Lower lobe of right lung (tissue), 2 donors: ENCODE results near the gene LGR5. TPM values are rescaled to one million over a fixed set of nuclear protein-coding genes. Genes with fewer than 3 reads are reported as not detected.
"Not testable (repeated sequence)": the region's sequence is repeated elsewhere in the genome, so short reads cannot be mapped to it uniquely, and the experiment has no call there.

Experiments used
- ATAC-seq, 2 donors: fragments of 200-7000 bp; cut with Tn5 transposase; one replicate each; pipeline ENCODE4 v1.9.1; 2020 to 2022; ENCODE audit warnings: mild to moderate bottlenecking in 2 of 2, moderate library complexity in 2 of 2
- DNase-seq: peaks from one replicate; pipeline ENCODE4 v3.0.0-alpha.2; 2020
- H3K27ac ChIP-seq: fragments of 200-600 bp; one replicate; pipeline ENCODE4 v1.8.0; 2022
- H3K27me3 ChIP-seq: fragments of 200-600 bp; one replicate; pipeline ENCODE4 v1.8.0; 2022; ENCODE audit warnings: low read depth
- H3K36me3 ChIP-seq: fragments of 200-600 bp; one replicate; pipeline ENCODE4 v1.8.0; 2022; ENCODE audit warnings: mild to moderate bottlenecking
- H3K4me1 ChIP-seq: fragments of 200-600 bp; one replicate; pipeline ENCODE4 v1.8.0; 2022
- H3K4me3 ChIP-seq: fragments of 200-600 bp; one replicate; pipeline ENCODE4 v1.8.0; 2022; ENCODE audit warnings: mild to moderate bottlenecking
- H3K9me3 ChIP-seq: fragments of 200-600 bp; one replicate; pipeline ENCODE4 v1.8.0; 2022
- CTCF ChIP-seq: fragments of 200-600 bp; IDR thresholded peaks from one replicate; pipeline ENCODE4 v1.8.0; 2022; ENCODE audit warnings: antibody characterized with exemption, mild to moderate bottlenecking
- intact Hi-C: fragments of 100-400 bp; cut with DNase I; formaldehyde crosslinking; loops from one replicate; pipeline ENCODE4 v1.11.0; 2022
- total RNA-seq: library from RNA; stranded (reverse); fragmentation: NEBNext Ultra II Directional; extraction: Animal tissue kit (Norgen Biotek cat#: 25700); gene quantifications from one replicate; pipeline ENCODE4 v1.2.1, GENCODE V29; 2021
- donor health status: DM: no; HTN: yes; CAD: no; lungs with severe emphysema.

The LGR5 gene
- total RNA-seq, 1 donor from 2014 or later: 1.2 TPM

- ATAC-seq (no peak), DNase-seq (no peak)
- Histone ChIP-seq H3K27ac (no peak overlapping the region), H3K36me3 (no peaks in the 10 kb centered on the region), H3K9me3 (no peaks in the 10 kb centered on the region), H3K4me3 (no peak overlapping the region), H3K4me1 (no peaks in the 10 kb centered on the region), H3K27me3 (no peaks in the 10 kb centered on the region)
- intact Hi-C loops: no loop called here
- no peak for TF ChIP-seq CTCF
Measured at GRCh38 chr12:71552728-71553501, 113.3 kb downstream of the LGR5 start.

- no peak for DNase-seq
- intact Hi-C loops: no loop called here
- no peak for TF ChIP-seq CTCF
- no peak overlapping the region for H3K4me3 ChIP-seq
- no peaks in the 10 kb centered on the region for H3K27me3 ChIP-seq
- no peak overlapping the region for H3K27ac ChIP-seq
- no peaks in the 10 kb centered on the region for H3K36me3 ChIP-seq
- no peak for ATAC-seq
- H3K4me1 ChIP-seq: no peaks in the 10 kb centered on the region
- no peaks in the 10 kb centered on the region for H3K9me3 ChIP-seq
Measured at GRCh38 chr12:71555191-71555590, 115.6 kb downstream of the LGR5 start.

DNA sequence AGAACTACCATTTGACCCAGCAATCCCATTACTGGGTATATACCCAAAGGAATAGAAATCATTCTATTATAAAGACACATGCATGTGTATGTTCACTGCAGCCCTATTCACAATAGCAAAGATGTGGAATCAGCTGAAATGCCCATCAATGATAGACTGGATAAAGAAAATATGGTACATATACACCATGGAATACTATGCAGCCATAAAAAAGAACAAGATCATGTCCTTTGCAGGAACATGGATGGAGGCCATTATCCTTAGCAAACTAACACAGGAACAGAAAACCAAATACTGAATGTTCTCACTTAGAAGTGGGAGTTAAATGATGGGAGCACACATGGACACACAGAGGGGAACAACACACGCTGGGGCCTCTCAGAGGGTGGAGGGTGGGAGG, 116.2 kb downstream of the LGR5 start:
- DNase-seq, H3K4me1 ChIP-seq, H3K27me3 ChIP-seq, intact Hi-C loops, H3K9me3 ChIP-seq, H3K4me3 ChIP-seq, H3K27ac ChIP-seq, H3K36me3 ChIP-seq, ATAC-seq: not testable (repeated sequence)

DNA sequence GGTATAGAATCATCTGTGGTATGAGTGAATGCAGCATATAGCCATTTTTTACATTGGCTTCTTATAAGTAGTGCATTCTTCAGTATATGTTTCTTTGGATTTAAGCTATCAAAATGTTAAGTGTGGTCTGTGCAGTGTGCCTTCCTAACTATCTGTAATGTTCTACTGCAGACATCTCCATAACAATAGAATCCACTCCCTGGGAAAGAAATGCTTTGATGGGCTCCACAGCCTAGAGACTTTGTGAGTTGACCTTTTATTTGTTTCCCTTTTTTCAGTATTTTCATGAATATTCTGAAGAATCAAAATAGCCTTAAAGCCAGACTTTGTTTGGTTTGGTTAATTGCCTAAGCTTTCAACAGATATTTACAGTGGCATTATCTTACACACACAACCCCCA, 116.8 kb downstream of the LGR5 start:
- Histone ChIP-seq H3K9me3 (no peaks in the 10 kb centered on the region), H3K36me3 (no peaks in the 10 kb centered on the region), H3K4me1 (no peaks in the 10 kb centered on the region), H3K27ac (no peak overlapping the region), H3K4me3 (no peak overlapping the region), H3K27me3 (no peaks in the 10 kb centered on the region)
- no peak for TF ChIP-seq CTCF
- no peak for ATAC-seq
- intact Hi-C loops: no loop called here
- no peak for DNase-seq

DNA sequence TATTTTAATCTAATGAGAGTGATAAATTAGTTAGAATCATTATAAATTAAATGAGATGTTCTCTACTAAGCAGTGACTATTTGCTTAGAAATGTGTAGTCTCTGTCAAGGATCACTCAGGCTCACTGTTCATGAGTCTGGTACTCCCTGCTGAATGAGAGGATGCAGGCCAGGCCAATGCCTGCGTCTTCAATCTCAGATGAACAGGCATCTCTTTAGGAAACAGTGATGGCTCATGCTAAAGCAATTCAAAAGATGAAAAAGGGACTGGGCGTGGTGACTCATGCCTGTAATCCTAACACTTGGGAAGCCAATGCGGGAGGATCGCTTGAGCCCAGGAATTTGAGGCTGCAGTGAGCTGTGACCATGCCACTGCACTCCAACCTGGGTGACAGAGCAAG, 117.3 kb downstream of the LGR5 start:
- Histone ChIP-seq H3K4me1 (no peaks in the 10 kb centered on the region), H3K27me3 (no peaks in the 10 kb centered on the region), H3K4me3 (no peak overlapping the region), H3K27ac (no peak overlapping the region), H3K36me3 (no peaks in the 10 kb centered on the region), H3K9me3 (no peaks in the 10 kb centered on the region)
- no peak for TF ChIP-seq CTCF
- no peak for ATAC-seq
- no peak for DNase-seq
- intact Hi-C loops: no loop called here

DNA sequence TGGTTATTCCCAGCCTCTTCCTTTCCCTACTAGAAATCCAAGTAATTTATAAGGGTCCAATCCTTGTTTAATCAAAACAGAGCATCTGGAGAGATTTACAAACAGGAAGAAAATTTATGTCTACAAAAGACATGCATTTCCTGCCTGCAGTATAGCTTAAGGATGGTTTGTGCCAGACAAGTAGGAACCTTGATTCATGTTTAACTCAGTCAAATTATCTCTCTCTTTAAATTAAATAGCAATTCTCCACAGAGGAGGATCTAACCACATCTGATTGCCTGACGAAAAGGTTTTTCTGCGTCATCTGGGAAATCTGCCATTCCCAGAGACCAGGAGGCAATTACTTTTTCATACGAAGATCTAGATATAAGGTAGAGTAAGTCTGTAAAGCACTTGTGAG, 118.8 kb downstream of the LGR5 start:
- Histone ChIP-seq H3K4me1 (no peaks in the 10 kb centered on the region), H3K27me3 (no peaks in the 10 kb centered on the region), H3K27ac (no peak overlapping the region), H3K4me3 (no peak overlapping the region), H3K36me3 (no peaks in the 10 kb centered on the region), H3K9me3 (no peaks in the 10 kb centered on the region)
- intact Hi-C loops: no loop called here
- ATAC-seq: no peak
- no peak for TF ChIP-seq CTCF
- DNase-seq: no peak
